Right lobe of liver (tissue), 4 donors: ENCODE data around the gene RBBP7.

Experiments used
- POLR2A ChIP-seq: fragments of 450-650 bp; IDR thresholded peaks from one replicate; pipeline ENCODE4 v1.6.1; 2017; ENCODE audit warnings: antibody characterized with exemption, mild to moderate bottlenecking
- TF ChIP-seq, protein P1 (sequence below), 4 donors: fragments of 200-600 bp in 3 of 4; fragments of 450-650 bp in 1 of 4; IDR thresholded peaks; one replicate each; pipeline versions ENCODE4 v1.5.1 to v1.8.0; 2016 to 2022; ENCODE audit warnings: antibody characterized with exemption in 4 of 4, mild to moderate bottlenecking in 2 of 4
- donor health status: DM: no; HTN: no; CAD: no.
- donor health status: DM: no; HTN: no; CAD: no.
- donor health status: DM: no; HTN: yes; CAD: no.

- TF ChIP-seq, protein P1, sequence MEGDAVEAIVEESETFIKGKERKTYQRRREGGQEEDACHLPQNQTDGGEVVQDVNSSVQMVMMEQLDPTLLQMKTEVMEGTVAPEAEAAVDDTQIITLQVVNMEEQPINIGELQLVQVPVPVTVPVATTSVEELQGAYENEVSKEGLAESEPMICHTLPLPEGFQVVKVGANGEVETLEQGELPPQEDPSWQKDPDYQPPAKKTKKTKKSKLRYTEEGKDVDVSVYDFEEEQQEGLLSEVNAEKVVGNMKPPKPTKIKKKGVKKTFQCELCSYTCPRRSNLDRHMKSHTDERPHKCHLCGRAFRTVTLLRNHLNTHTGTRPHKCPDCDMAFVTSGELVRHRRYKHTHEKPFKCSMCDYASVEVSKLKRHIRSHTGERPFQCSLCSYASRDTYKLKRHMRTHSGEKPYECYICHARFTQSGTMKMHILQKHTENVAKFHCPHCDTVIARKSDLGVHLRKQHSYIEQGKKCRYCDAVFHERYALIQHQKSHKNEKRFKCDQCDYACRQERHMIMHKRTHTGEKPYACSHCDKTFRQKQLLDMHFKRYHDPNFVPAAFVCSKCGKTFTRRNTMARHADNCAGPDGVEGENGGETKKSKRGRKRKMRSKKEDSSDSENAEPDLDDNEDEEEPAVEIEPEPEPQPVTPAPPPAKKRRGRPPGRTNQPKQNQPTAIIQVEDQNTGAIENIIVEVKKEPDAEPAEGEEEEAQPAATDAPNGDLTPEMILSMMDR (IDR thresholded peaks at IDR 0.05): no peak
- TF ChIP-seq POLR2A: no peak
Measured at GRCh38 chrX:16870862-16871815, 977 bp upstream of the RBBP7 start.
